Loucy (cell line): ENCODE results near the gene TENM3.

ENCODE experiments used
- H2AFZ ChIP-seq: fragments of 200-600 bp; sonication (generic); 2 replicates; pipeline ENCODE4 v1.6.0; 2016; ENCODE audit warnings: antibody characterized with exemption, mild to moderate bottlenecking, low read length, moderate library complexity
- H3F3A ChIP-seq: fragments of 200-600 bp; 2 replicates; pipeline ENCODE4 v1.6.0; 2016; ENCODE audit warnings: antibody characterized with exemption, low read depth, mild to moderate bottlenecking
- H3K27me3 ChIP-seq: fragments of 200-600 bp; sonication (generic); 2 replicates; pipeline ENCODE4 v1.6.1; 2014; ENCODE audit warnings: low read length, mild to moderate bottlenecking; ENCODE audit not compliant: insufficient read depth, poor library complexity, severe bottlenecking
- H3K36me3 ChIP-seq: fragments of 200-600 bp; sonication (generic); 2 replicates; pipeline ENCODE4 v1.6.1; 2016; ENCODE audit warnings: low read length; ENCODE audit not compliant: insufficient read depth
- H3K4me1 ChIP-seq: fragments of 200-600 bp; sonication (generic); 2 replicates; pipeline ENCODE4 v1.5.1; 2014; ENCODE audit warnings: low read length, mild to moderate bottlenecking; ENCODE audit not compliant: insufficient read depth, poor library complexity, severe bottlenecking
- H3K4me2 ChIP-seq: fragments of 200-600 bp; sonication (generic); 2 replicates; pipeline ENCODE4 v1.6.0; 2014; ENCODE audit warnings: antibody characterized with exemption, low read length, low read depth, mild to moderate bottlenecking; ENCODE audit not compliant: poor library complexity, severe bottlenecking
- H3K4me3 ChIP-seq: fragments of 200-600 bp; sonication (generic); 2 replicates; pipeline ENCODE4 v1.5.1; 2014; ENCODE audit warnings: low read length, mild to moderate bottlenecking, mixed read lengths; ENCODE audit not compliant: poor library complexity, severe bottlenecking
- H3K79me2 ChIP-seq: fragments of 200-600 bp; sonication (generic); 2 replicates; pipeline ENCODE4 v1.6.1; 2014; ENCODE audit warnings: low read length; ENCODE audit not compliant: insufficient read depth
- H3K9ac ChIP-seq: fragments of 200-600 bp; sonication (generic); 2 replicates; pipeline ENCODE4 v1.6.0; 2014; ENCODE audit warnings: mild to moderate bottlenecking, low read depth, low read length, moderate library complexity; ENCODE audit not compliant: poor library complexity, severe bottlenecking
- H3K9me2 ChIP-seq: fragments of 200-600 bp; sonication (generic); replicated peaks from 2 replicates; pipeline ENCODE4 v1.6.1; 2016; ENCODE audit warnings: low read depth, low read length, mixed read lengths
- H3K9me3 ChIP-seq: fragments of 200-600 bp; sonication (generic); 2 replicates; pipeline ENCODE4 v1.6.1; 2014; ENCODE audit warnings: mild to moderate bottlenecking, antibody characterized with exemption, low read length, low read depth; ENCODE audit not compliant: insufficient read depth
- H4K20me1 ChIP-seq: fragments of 200-600 bp; sonication (generic); 2 replicates; pipeline ENCODE4 v1.6.0; 2014; ENCODE audit warnings: antibody characterized with exemption, low read length, mild to moderate bottlenecking; ENCODE audit not compliant: insufficient read depth, poor library complexity, severe bottlenecking
- EZH2phosphoT487 ChIP-seq: fragments of 200-600 bp; IDR thresholded peaks from 2 replicates; pipeline ENCODE4 v1.6.1; 2018; ENCODE audit warnings: antibody characterized with exemption, mild to moderate bottlenecking, moderate library complexity, borderline replicate concordance
- TF ChIP-seq, protein P1 (sequence below): fragments of 200-600 bp; sonication (generic); conservative IDR thresholded peaks from 2 replicates; pipeline ENCODE4 v1.5.1; 2014; ENCODE audit warnings: mild to moderate bottlenecking, antibody characterized with exemption, low read length

TENM3 gene

GRCh38 chr4:182644683-182645050, 401.5 kb downstream of the TENM3 start:
- Histone ChIP-seq H3K4me2 (no peak overlapping the region), H4K20me1 (no peaks in the 10 kb centered on the region), H3K9ac (no peak overlapping the region), H3K36me3 (no peaks in the 10 kb centered on the region), H3K9me2 (no peaks in the 10 kb centered on the region), H3K27me3 (no peaks in the 10 kb centered on the region), H3F3A (no peaks in the 10 kb centered on the region), H2AFZ (no peak overlapping the region), H3K9me3 (no peaks in the 10 kb centered on the region), H3K4me1 (no peaks in the 10 kb centered on the region), H3K79me2 (no peaks in the 10 kb centered on the region), H3K4me3 (no peak overlapping the region)
- TF ChIP-seq EZH2phosphoT487, result no peak
- TF ChIP-seq, protein P1, sequence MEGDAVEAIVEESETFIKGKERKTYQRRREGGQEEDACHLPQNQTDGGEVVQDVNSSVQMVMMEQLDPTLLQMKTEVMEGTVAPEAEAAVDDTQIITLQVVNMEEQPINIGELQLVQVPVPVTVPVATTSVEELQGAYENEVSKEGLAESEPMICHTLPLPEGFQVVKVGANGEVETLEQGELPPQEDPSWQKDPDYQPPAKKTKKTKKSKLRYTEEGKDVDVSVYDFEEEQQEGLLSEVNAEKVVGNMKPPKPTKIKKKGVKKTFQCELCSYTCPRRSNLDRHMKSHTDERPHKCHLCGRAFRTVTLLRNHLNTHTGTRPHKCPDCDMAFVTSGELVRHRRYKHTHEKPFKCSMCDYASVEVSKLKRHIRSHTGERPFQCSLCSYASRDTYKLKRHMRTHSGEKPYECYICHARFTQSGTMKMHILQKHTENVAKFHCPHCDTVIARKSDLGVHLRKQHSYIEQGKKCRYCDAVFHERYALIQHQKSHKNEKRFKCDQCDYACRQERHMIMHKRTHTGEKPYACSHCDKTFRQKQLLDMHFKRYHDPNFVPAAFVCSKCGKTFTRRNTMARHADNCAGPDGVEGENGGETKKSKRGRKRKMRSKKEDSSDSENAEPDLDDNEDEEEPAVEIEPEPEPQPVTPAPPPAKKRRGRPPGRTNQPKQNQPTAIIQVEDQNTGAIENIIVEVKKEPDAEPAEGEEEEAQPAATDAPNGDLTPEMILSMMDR, result no peak

- no peaks in the 10 kb centered on the region for H3K9me3 ChIP-seq
Observed at GRCh38 chr4:182645511-182645910, 402.3 kb downstream of the TENM3 start.

GRCh38 chr4:182647646-182648300, 404.6 kb downstream of the TENM3 start:
- no peaks in the 10 kb centered on the region for H4K20me1 ChIP-seq
- no peak overlapping the region for H2AFZ ChIP-seq
- H3K4me3 ChIP-seq, result no peak overlapping the region
- no peaks in the 10 kb centered on the region for H3K4me1 ChIP-seq
- TF ChIP-seq, protein P1, result no peak
- no peak for TF ChIP-seq EZH2phosphoT487
- H3F3A ChIP-seq, result no peaks in the 10 kb centered on the region
- H3K9me3 ChIP-seq, result no peaks in the 10 kb centered on the region
- no peaks in the 10 kb centered on the region for H3K27me3 ChIP-seq
- H3K9ac ChIP-seq, result no peak overlapping the region
- no peaks in the 10 kb centered on the region for H3K79me2 ChIP-seq
- H3K36me3 ChIP-seq, result no peaks in the 10 kb centered on the region
- H3K4me2 ChIP-seq, result no peak overlapping the region
- H3K9me2 ChIP-seq, result no peaks in the 10 kb centered on the region

More at GRCh38 chr4:182645511-182645910, 402.3 kb downstream of the TENM3 start:
- no peaks in the 10 kb centered on the region for H3F3A ChIP-seq
- H3K4me3 ChIP-seq, result no peak overlapping the region
- no peak overlapping the region for H2AFZ ChIP-seq
- H4K20me1 ChIP-seq, result no peaks in the 10 kb centered on the region
- TF ChIP-seq, protein P1, result no peak
- TF ChIP-seq EZH2phosphoT487, result no peak
- H3K9ac ChIP-seq, result no peak overlapping the region
- H3K9me2 ChIP-seq, result no peaks in the 10 kb centered on the region
- no peaks in the 10 kb centered on the region for H3K36me3 ChIP-seq
- H3K4me1 ChIP-seq, result no peaks in the 10 kb centered on the region
- no peak overlapping the region for H3K4me2 ChIP-seq
- no peaks in the 10 kb centered on the region for H3K79me2 ChIP-seq
- no peaks in the 10 kb centered on the region for H3K27me3 ChIP-seq
